Stomach (tissue), 9 donors: ENCODE data around the gene GLIPR2. TPM values are rescaled to one million over a fixed set of nuclear protein-coding genes. Genes with fewer than 3 reads are reported as not detected.

Source experiments
- DNase-seq, 2 donors: peaks; one replicate each; pipeline versions ENCODE4 v3.0.0 to v3.0.0-alpha.2; 2013 to 2019
- H3K27ac ChIP-seq, 5 donors: fragments of 200-600 bp in 4 of 5; sonication (generic) in 4 of 5; one replicate each; pipeline ENCODE4 v1.5.1; 2013 to 2019; ENCODE audit warnings: mild to moderate bottlenecking in 1 of 5, moderate library complexity in 1 of 5
- H3K27me3 ChIP-seq, 3 donors: fragments of 200-600 bp; sonication (generic); one replicate each; pipeline ENCODE4 v1.5.1; 2017 to 2019; ENCODE audit warnings: mixed run types in 1 of 3
- H3K36me3 ChIP-seq, 4 donors: fragments of 200-600 bp; sonication (generic); 1 replicate in 3 of 4; 2 replicates in 1 of 4; pipeline ENCODE4 v1.5.1; 2016 to 2019
- H3K4me1 ChIP-seq, 4 donors: fragments of 200-600 bp; sonication (generic); one replicate each; pipeline ENCODE4 v1.5.1; 2016 to 2019
- H3K4me3 ChIP-seq, 4 donors: fragments of 200-600 bp; sonication (generic) in 3 of 4; one replicate each; pipeline ENCODE4 v1.5.1; 2016 to 2019; ENCODE audit warnings: mild to moderate bottlenecking in 1 of 4
- H3K9me3 ChIP-seq, 4 donors: fragments of 200-600 bp; sonication (generic); one replicate each; pipeline ENCODE4 v1.5.1; 2016 to 2019
- CTCF ChIP-seq, 7 experiments: fragments of 450-650 bp in 4 of 7; fragments of 200-600 bp in 3 of 7; sonication (generic) in 3 of 7; IDR thresholded peaks; one replicate each; pipeline ENCODE4 v1.5.1; 2016 to 2019; ENCODE audit warnings: antibody characterized with exemption in 7 of 7, control low read depth in 2 of 7, mild to moderate bottlenecking in 1 of 7
- EP300 ChIP-seq: sonication (generic); formaldehyde crosslinking; IDR thresholded peaks from one replicate; pipeline ENCODE4 v1.6.1; 2017; ENCODE audit warnings: antibody characterized with exemption
- POLR2A ChIP-seq, 4 donors: fragments of 450-650 bp; IDR thresholded peaks; one replicate each; pipeline ENCODE4 v1.6.1; 2016; ENCODE audit warnings: antibody characterized with exemption in 4 of 4, control low read depth in 2 of 4, mild to moderate bottlenecking in 1 of 4, moderate library complexity in 1 of 4
- POLR2AphosphoS5 ChIP-seq, 3 donors: sonication (generic); formaldehyde crosslinking; IDR thresholded peaks; one replicate each; pipeline ENCODE4 v1.6.1; 2016; ENCODE audit warnings: antibody characterized with exemption in 3 of 3
- WGBS, 5 donors: extraction: QIAGEN DNeasy Blood & Tissue Kit in 3 of 5; methylation state at CpG; one replicate each; pipeline versions ENCODE4 v1.1.5 to v1.1.7; 2013 to 2018; 5-methylcytosine and 5-hydroxymethylcytosine counted together
- intact Hi-C: fragments of 100-400 bp; cut with DNase I; formaldehyde crosslinking; loops from one replicate; pipeline ENCODE4 v1.15.1; 2023; ENCODE audit warnings: low total_unique reads
- polyA plus RNA-seq, 3 donors: library from polyadenylated mRNA; stranded (reverse); fragments of 200-250 nt; gene quantifications; one replicate each; pipeline ENCODE4 v1.2.3, GENCODE V29; 2013
- total RNA-seq, 5 donors: library from RNA; depleted of rRNA; stranded (reverse); fragments of >200 nt; gene quantifications; one replicate each; pipeline versions ENCODE4 v1.1.0 to v1.2.3, GENCODE V29; 2014 to 2016
- donor health status: healthy with polysubstance abuse.
- donor health status: Bipolar disorder and iron deficiency.
- donor health status: healthy.

The GLIPR2 gene
- total and polyA plus RNA-seq, 8 donors, result 3.5 to 40.6 (median 32.8) TPM

- peaks cover 0 to 6% (median 4%) of the 10 kb centered on the region in 3 donors for H3K27me3 ChIP-seq
- H3K9me3 ChIP-seq, result no peaks in the 10 kb centered on the region
- peaks cover 35 to 69% (median 63%) of the 10 kb centered on the region in 4 donors for H3K4me1 ChIP-seq
- TF ChIP-seq POLR2A (IDR thresholded peaks at IDR 0.05) (no peak), POLR2AphosphoS5 (IDR thresholded peaks at IDR 0.05) (no peak), EP300 (no peak), CTCF (IDR thresholded peaks at IDR 0.05) (no peak)
- DNase-seq, result peak in 1 of 2 donors; percentile 75
- intact Hi-C loops, result no loop called here
- WGBS, 5 donors, result 29 to 43% (median 41%) methylated on average over 12 of the region's 12 CpGs
- peak overlapping the region; percentile 77 to 82 (median 82) for H3K4me3 ChIP-seq
- no peaks in the 10 kb centered on the region for H3K36me3 ChIP-seq
- H3K27ac ChIP-seq, result peak overlapping the region; percentile 15 to 90 (median 84)
Measured at GRCh38 chr9:36137392-36138004, 965 bp downstream of the GLIPR2 start.

DNA sequence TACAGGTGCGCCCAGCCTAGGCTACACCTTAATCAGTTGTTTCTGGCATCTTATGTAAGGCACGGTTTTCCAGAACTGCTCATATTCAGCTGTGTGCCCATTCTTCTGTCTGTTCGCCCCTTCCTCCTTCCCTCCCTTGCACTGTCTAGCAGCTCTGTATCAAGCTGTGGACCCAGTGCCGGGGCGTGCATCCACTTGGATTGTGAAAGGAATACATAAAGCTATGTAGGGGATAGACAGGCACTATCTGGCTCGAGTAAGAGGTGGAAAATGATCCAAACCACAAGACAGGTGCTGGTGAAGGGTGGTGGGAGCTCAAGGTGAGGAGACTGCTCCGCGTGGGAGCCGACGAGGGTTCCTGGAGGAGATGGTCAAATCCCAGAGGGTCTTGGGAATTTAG is 2.0 kb downstream of the GLIPR2 start:
- TF ChIP-seq CTCF (IDR thresholded peaks at IDR 0.05), result no peak
- peak overlapping the region in 1 of 4 donors; percentile 81 for H3K4me3 ChIP-seq
- peaks cover 45 to 79% (median 73%) of the 10 kb centered on the region in 4 donors for H3K4me1 ChIP-seq
- peak overlapping the region in 2 of 5 donors; percentile 7 to 90 for H3K27ac ChIP-seq
- peaks cover 0 to 6% (median 4%) of the 10 kb centered on the region in 3 donors for H3K27me3 ChIP-seq
- intact Hi-C loops, result no loop called here
- H3K9me3 ChIP-seq, result no peaks in the 10 kb centered on the region
- H3K36me3 ChIP-seq, result no peaks in the 10 kb centered on the region
- DNase-seq, result no peak
- WGBS, 5 donors, result 89 to 97% (median 96%) methylated on average over 10 of the region's 10 CpGs

DNA sequence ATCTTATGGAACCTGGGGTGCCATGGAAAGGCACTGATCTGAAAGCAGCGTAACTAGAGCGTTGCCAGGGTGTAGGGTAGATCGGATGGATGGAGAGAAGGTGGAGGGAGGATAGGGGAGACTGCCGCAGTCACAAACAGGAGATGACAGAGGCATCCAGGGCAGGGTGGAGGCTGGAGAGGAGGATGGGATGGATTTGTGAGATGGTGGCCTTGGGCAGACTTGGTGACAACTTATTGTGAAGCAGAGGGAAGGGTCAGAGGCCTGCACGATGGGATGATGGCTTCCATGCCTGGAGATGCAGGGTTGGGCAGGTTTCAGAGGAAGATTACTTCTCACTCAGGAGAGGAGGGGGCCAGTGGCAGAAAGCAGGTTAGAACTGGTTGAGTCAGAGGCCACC is 2.4 kb downstream of the GLIPR2 start:
- H3K9me3 ChIP-seq, result no peaks in the 10 kb centered on the region
- H3K4me1 ChIP-seq, result peaks cover 48 to 83% (median 77%) of the 10 kb centered on the region in 4 donors
- H3K27ac ChIP-seq, result peak overlapping the region in 3 of 5 donors; percentile 7 to 90 (median 59)
- intact Hi-C loops, result no loop called here
- H3K36me3 ChIP-seq, result no peaks in the 10 kb centered on the region
- H3K27me3 ChIP-seq, result peaks cover 0 to 6% (median 4%) of the 10 kb centered on the region in 3 donors
- no peak for TF ChIP-seq CTCF (IDR thresholded peaks at IDR 0.05)
- no peak for TF ChIP-seq POLR2A (IDR thresholded peaks at IDR 0.05)
- TF ChIP-seq POLR2AphosphoS5 (IDR thresholded peaks at IDR 0.05), result no peak
- TF ChIP-seq EP300, result no peak
- DNase-seq, result peak in 1 of 2 donors; percentile 36
- WGBS, 5 donors, result 84 to 97% (median 93%) methylated on average over 5 of the region's 5 CpGs
- H3K4me3 ChIP-seq, result no peak overlapping the region

DNA sequence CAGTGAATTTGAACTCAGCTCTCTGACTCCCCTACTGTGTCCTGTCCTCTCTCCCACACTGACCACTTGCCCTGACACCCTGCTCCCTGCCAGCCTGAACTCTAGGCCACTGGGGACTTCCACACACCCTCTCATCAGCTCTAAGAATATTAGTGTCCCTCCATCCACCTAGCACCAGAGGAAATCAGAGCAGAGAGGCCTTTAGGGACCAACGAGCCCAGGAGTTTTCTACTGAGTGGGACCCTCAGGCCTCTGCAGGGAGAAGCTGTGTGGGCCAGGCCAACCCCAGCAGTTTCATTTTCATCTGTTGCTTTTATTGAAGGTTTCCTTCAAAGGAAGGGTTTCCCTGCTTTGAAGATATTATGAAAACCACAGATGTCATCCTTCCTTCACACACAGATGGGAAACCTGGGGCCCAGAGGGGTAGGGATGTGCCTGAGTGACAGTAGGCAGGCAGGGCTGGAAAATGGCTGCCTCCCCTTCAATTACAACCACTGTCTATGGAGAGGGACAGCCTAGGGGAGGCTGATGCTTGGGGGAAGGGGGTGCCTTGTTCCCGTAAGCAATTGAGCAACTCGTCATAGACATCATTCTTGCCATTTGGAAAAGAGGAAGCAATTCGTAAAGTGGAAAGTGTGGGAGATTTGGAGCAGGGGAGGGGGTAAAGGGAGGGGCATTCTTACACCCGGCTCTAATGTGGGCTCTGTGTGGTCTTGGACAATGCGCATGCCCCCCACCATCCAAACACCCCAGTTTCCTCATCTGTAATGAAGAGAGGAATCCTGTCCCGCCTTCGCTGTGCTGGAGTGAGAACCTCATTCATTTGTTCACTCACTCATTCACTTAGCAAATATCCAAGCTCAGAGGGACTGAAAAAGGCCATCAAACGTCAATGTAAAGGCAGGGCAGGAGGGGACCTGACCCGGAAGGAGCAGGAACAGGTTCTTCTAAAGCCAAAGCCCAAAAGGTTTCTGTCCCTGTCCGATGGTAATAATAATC is 3.9 kb downstream of the GLIPR2 start:
- Histone ChIP-seq H3K9me3 (no peaks in the 10 kb centered on the region), H3K36me3 (no peaks in the 10 kb centered on the region), H3K4me1 (peaks cover 48 to 98% (median 88%) of the 10 kb centered on the region in 4 donors), H3K27ac (peak overlapping the region in 4 of 5 donors; percentile 39 to 90 (median 72)), H3K27me3 (peaks cover 0 to 6% (median 4%) of the 10 kb centered on the region in 3 donors), H3K4me3 (no peak overlapping the region)
- peak in 1 of 2 donors; percentile 37 for DNase-seq
- intact Hi-C loops, result no loop called here
- WGBS, 5 donors, result 76 to 86% (median 81%) methylated on average over 11 of the region's 11 CpGs
- no peak for TF ChIP-seq POLR2A (IDR thresholded peaks at IDR 0.05)
- no peak for TF ChIP-seq CTCF (IDR thresholded peaks at IDR 0.05)
- no peak for TF ChIP-seq EP300
